ENCODE data around the gene MID1.

MID1 gene

GRCh38 chrX:10534611-10535010 lies 85.8 kb downstream of the MID1 start:
- no peak for TF ChIP-seq CTCF (IDR thresholded peaks at IDR 0.05; ENCODE audit: low read depth, low read length)
- no peak for DNase-seq (ENCODE audit: extremely low read depth, low read depth)

DNA sequence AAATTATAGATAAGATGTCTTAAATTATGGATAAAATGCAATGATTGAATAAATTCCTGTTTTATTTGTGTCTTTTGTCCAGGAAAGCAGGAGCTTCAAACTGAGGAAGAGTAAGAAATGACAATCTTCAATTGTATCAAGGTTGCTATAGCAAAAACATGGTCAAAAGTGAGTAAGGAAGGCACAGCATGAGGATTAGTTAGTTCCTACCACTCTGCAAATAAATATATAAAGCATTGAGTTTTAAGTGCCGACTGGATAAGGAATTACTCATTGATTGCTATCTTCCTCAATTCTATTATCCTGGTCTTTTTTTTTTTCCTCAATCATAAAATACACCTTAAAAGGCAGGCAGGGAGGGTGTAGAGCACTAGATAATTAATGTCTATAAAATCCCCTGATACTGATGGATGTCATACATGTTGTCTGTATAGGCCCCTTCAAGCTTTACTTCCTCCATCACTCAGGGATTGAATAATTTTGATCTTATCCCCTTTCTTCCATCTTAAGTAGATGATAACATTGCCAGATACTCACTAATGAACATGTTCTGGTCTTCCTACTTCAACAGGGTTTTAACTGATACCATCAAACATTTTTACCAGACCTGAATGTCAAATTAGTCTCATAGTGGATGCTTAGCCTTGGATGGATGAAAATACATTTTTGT lies 86.6 kb downstream of the MID1 start:
- no peak for TF ChIP-seq CTCF (IDR thresholded peaks at IDR 0.05; ENCODE audit: low read depth, low read length)
- DNase-seq (ENCODE audit: extremely low read depth, low read depth): no peak

DNA sequence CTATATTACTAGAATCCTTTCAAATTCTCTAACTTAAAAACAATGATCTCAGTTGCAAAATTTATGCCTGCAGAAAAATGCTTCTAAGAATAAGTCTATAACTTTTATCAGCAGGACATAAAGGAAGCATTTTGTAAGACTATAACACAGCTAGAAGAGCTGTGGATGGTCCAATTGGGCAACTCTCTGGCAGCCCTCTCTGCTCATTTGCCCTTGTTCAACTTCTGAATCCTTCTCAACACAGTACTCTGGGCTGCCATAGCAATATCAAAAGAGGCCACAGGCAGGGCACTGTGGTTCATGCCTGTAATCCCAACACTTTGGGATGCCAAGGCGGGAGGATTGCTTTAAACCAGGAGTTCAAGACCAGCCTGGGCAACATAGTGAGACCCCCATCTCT lies 88.5 kb downstream of the MID1 start:
- no peak for TF ChIP-seq CTCF (IDR thresholded peaks at IDR 0.05; ENCODE audit: low read depth, low read length)
- DNase-seq (ENCODE audit: extremely low read depth, low read depth): no peak

DNA sequence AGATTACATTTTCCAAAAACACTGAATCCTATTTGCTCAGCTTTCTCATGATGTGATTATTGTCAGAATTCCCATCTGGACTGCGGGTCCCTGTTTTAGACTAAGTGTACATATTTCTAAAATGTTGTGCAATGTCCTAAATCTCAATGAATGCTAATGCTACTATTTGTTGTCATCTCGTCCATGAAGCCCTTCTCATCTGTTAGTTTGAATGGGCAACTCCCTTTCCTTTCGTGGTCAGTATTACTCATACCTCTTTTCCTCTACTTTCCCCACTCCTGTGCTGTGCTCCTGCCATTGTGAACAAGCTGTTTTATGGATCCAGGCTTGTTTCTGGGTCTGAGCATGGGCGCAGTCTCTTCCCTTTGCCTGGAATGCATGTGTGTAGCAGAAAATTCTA lies 91.0 kb downstream of the MID1 start:
- no peak for DNase-seq (ENCODE audit: extremely low read depth, low read depth)
- no peak for TF ChIP-seq CTCF (IDR thresholded peaks at IDR 0.05; ENCODE audit: low read depth, low read length)

- TF ChIP-seq CTCF (IDR thresholded peaks at IDR 0.05; ENCODE audit: low read depth, low read length): no peak
- peak; percentile 51 for DNase-seq (ENCODE audit: extremely low read depth, low read depth)
Observed at GRCh38 chrX:10526451-10526850, 93.9 kb downstream of the MID1 start.

DNA sequence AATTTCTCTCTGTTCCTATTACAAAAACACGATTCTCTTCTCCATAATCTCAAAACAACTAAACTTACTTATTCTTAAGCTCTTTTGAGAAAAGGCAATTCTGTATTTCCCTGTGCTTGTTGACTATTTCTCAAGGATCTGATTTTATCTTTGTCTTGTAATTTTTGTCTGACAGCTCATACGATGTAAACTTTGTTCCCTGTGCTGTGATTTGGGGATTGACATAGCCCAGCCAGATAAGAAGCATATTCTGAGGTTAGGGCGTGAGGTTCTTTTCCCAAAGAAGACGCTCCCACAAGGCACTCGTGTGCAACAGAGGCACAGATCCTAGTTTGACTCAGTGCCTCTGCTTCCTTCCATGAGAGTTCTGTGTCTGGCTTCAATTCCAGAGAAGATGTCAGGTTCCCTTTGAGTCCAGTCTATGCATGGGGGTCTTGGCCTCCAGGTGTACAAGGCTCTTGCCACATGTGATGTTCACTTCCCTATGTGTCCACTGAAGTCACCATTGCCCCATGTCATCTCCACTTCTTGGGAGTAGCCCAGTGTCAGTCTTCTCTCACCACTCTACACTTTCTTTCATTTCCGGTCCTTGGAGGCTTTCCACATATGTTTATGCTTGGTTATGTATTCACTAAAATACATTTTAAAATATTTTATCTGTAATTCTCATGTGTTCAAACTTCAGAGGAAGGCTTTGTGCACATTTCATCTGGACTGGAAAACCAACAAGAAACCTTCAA lies 94.8 kb downstream of the MID1 start:
- no peak for DNase-seq (ENCODE audit: extremely low read depth, low read depth)

More for the DNA sequence above, 94.8 kb downstream of the MID1 start:
- TF ChIP-seq CTCF (IDR thresholded peaks at IDR 0.05; ENCODE audit: low read depth, low read length): no peak

All from AG09319 (cell line).